NCI-H345 treated with DMSO at 0.1 percent for 48 hours (cell line): ENCODE data around the gene LGALS7.

Experiments used
- DNase-seq: peaks from one replicate; lab custom pipeline; 2025; ENCODE audit not compliant: unreplicated experiment; lab: John Stamatoyannopoulos, UW

Gene LGALS7

GRCh38 chr19:38727868-38728660, 45.3 kb downstream of the LGALS7 start:
- DNase-seq: no peak

GRCh38 chr19:38727306-38727867, 45.9 kb downstream of the LGALS7 start:
- no peak for DNase-seq

- DNase-seq: no peak
Observed at GRCh38 chr19:38726761-38727301, 46.5 kb downstream of the LGALS7 start.

GRCh38 chr19:38726284-38726673, 47.0 kb downstream of the LGALS7 start:
- DNase-seq: no peak

GRCh38 chr19:38725469-38726283, 47.6 kb downstream of the LGALS7 start:
- DNase-seq: no peak

- DNase-seq: no peak
Observed at GRCh38 chr19:38723990-38724854, 49.1 kb downstream of the LGALS7 start.

- no peak for DNase-seq
Observed at GRCh38 chr19:38723606-38723965, 49.7 kb downstream of the LGALS7 start.

GRCh38 chr19:38722947-38723605, 50.2 kb downstream of the LGALS7 start:
- DNase-seq: no peak

- no peak for DNase-seq
Observed at GRCh38 chr19:38721979-38722773, 51.1 kb downstream of the LGALS7 start.

GRCh38 chr19:38721496-38721895, 51.8 kb downstream of the LGALS7 start:
- no peak for DNase-seq
